GM12873 (cell line): ENCODE data around the gene COG8.

Source experiments
- CTCF ChIP-seq: IDR thresholded peaks from 2 replicates; pipeline ENCODE4 v1.5.1; 2012; ENCODE audit warnings: low read depth, mild to moderate bottlenecking, moderate library complexity, low read length, control low read depth; ENCODE audit not compliant: insufficient read depth; ENCODE audit errors: missing control alignments

The COG8 gene

GRCh38 chr16:69376393-69377059 lies 37.2 kb upstream of the COG8 start:
- no peak for TF ChIP-seq CTCF

- TF ChIP-seq CTCF: no peak
Observed at GRCh38 chr16:69373019-69373418, 33.7 kb upstream of the COG8 start.

- no peak for TF ChIP-seq CTCF
Observed at GRCh38 chr16:69371564-69371963, 32.2 kb upstream of the COG8 start.

GRCh38 chr16:69368866-69369265 lies 29.5 kb upstream of the COG8 start:
- no peak for TF ChIP-seq CTCF

- TF ChIP-seq CTCF: no peak
Observed at GRCh38 chr16:69367980-69368379, 28.6 kb upstream of the COG8 start.

GRCh38 chr16:69366431-69366830 lies 27.1 kb upstream of the COG8 start:
- no peak for TF ChIP-seq CTCF

- TF ChIP-seq CTCF: no peak
Observed at GRCh38 chr16:69365901-69366300, 26.5 kb upstream of the COG8 start.
